HepG2 (cell line): ENCODE measurements around the gene PCYT2. TPM values are rescaled to one million over a fixed set of nuclear protein-coding genes. Genes with fewer than 3 reads are reported as not detected.

Experiments
- CCDC6 ChIP-seq: sonication (generic); formaldehyde crosslinking; IDR thresholded peaks from 2 replicates; pipeline ENCODE4 v1.8.1; 2022; ENCODE audit warnings: mild to moderate bottlenecking, missing genetic modification reagents, moderate library complexity
- EHMT2 ChIP-seq: fragments of 200-600 bp; sonication (generic); IDR thresholded peaks from 2 replicates; pipeline ENCODE4 v1.7.0; 2017; ENCODE audit warnings: antibody characterized with exemption, low read depth, low read length, borderline replicate concordance
- KDM3A ChIP-seq: IDR thresholded peaks from 2 replicates; pipeline ENCODE4 v1.6.1; 2018; ENCODE audit warnings: low read depth, missing compliant biosample characterization
- KLF13 ChIP-seq: sonication (generic); formaldehyde crosslinking; IDR thresholded peaks from 2 replicates; pipeline ENCODE4 v1.4.0; 2020; ENCODE audit warnings: mild to moderate bottlenecking, missing genetic modification reagents
- MXI1 ChIP-seq: IDR thresholded peaks from 3 replicates; pipeline ENCODE4 v1.6.1; 2012; ENCODE audit warnings: low read depth, low read length, inconsistent platforms, borderline replicate concordance
- NFYB ChIP-seq: sonication (generic); formaldehyde crosslinking; IDR thresholded peaks from 2 replicates; pipeline ENCODE4 v1.4.0; 2020; ENCODE audit warnings: missing genetic modification reagents
- PAWR ChIP-seq: sonication (generic); formaldehyde crosslinking; IDR thresholded peaks from 2 replicates; pipeline ENCODE4 v1.4.0; 2020; ENCODE audit warnings: missing genetic modification reagents, mild to moderate bottlenecking, borderline replicate concordance
- SSRP1 ChIP-seq: IDR thresholded peaks from 2 replicates; pipeline ENCODE4 v1.6.1; 2016; ENCODE audit warnings: control low read depth
- TAF15 ChIP-seq: fragments of 200-400 bp; formaldehyde crosslinking; IDR thresholded peaks from one replicate; pipeline ENCODE4 v1.6.1; 2018; ENCODE audit warnings: mild to moderate bottlenecking, low read depth, low read length; ENCODE audit not compliant: poor library complexity, severe bottlenecking
- ZBTB38 ChIP-seq: sonication (generic); formaldehyde crosslinking; IDR thresholded peaks from 2 replicates; pipeline ENCODE4 v1.5.1; 2020; ENCODE audit warnings: mild to moderate bottlenecking, missing genetic modification reagents
- ZNF101 ChIP-seq: sonication (generic); formaldehyde crosslinking; IDR thresholded peaks from 2 replicates; pipeline ENCODE4 v1.4.0; 2020; ENCODE audit warnings: mild to moderate bottlenecking, low read depth, missing genetic modification reagents, borderline replicate concordance
- ZNF550 ChIP-seq: sonication (generic); formaldehyde crosslinking; IDR thresholded peaks from 2 replicates; pipeline ENCODE4 v1.4.0; 2020; ENCODE audit warnings: mild to moderate bottlenecking, missing genetic modification reagents, borderline replicate concordance
- ZNF850 ChIP-seq: sonication (generic); formaldehyde crosslinking; conservative IDR thresholded peaks from 2 replicates; pipeline ENCODE4 v1.9.0; 2021; ENCODE audit warnings: mild to moderate bottlenecking, missing genetic modification reagents
- ZSCAN20 ChIP-seq: sonication (generic); formaldehyde crosslinking; IDR thresholded peaks from 2 replicates; pipeline ENCODE4 v1.4.0; 2020; ENCODE audit warnings: missing genetic modification reagents, mild to moderate bottlenecking, borderline replicate concordance
- polyA plus RNA-seq, 8 experiments: library from polyadenylated mRNA; depleted of rRNA in 3 of 8; stranded (reverse) in 7 of 8; unstranded in 1 of 8; fragments of >200 nt; fragmentation: Illumina TruSeq in 4 of 8; extraction: Trizol in 4 of 8; gene quantifications; 2 replicates each; pipeline versions ENCODE4 v1.2.1 to v1.2.3, GENCODE V29; 2011 to 2016; ENCODE audit warnings: low read depth in 4 of 8, missing spikeins in 1 of 8, mixed read lengths in 1 of 8; ENCODE audit not compliant: insufficient read depth in 1 of 8
- total RNA-seq, 5 experiments: library from RNA; depleted of rRNA; stranded (reverse); fragments of >200 nt; fragmentation: Illumina TruSeq; extraction: Trizol; gene quantifications; 2 replicates each; pipeline ENCODE4 v1.2.3, GENCODE V29; 2016; ENCODE audit warnings: low read depth in 1 of 5
- TF ChIP-seq, protein P1 (sequence below), 2 experiments: sonication (generic) in 1 of 2; formaldehyde crosslinking in 1 of 2; IDR thresholded peaks; 2 replicates each; pipeline versions ENCODE4 v1.4.0 to v1.6.1; 2018 to 2020; ENCODE audit warnings: missing genetic modification reagents in 2 of 2, borderline replicate concordance in 1 of 2, low read depth in 1 of 2, mild to moderate bottlenecking in 1 of 2, missing biosample characterization in 1 of 2
- TF ChIP-seq, protein P2 (sequence below): sonication (generic); formaldehyde crosslinking; IDR thresholded peaks from 2 replicates; pipeline ENCODE4 v1.4.0; 2020; ENCODE audit warnings: mild to moderate bottlenecking, missing genetic modification reagents
- TF ChIP-seq, protein P3 (sequence below): sonication (generic); formaldehyde crosslinking; conservative IDR thresholded peaks from 2 replicates; pipeline ENCODE4 v1.8.0; 2022; ENCODE audit warnings: mild to moderate bottlenecking, moderate library complexity, missing genetic modification reagents
- TF ChIP-seq, protein P4 (sequence below): sonication (generic); IDR thresholded peaks from 2 replicates; pipeline ENCODE4 v1.6.1; 2016; ENCODE audit warnings: low read depth, borderline replicate concordance
- TF ChIP-seq, protein P5 (sequence below): IDR thresholded peaks from 2 replicates; pipeline ENCODE4 v1.6.1; 2016; ENCODE audit warnings: missing genetic modification reagents, missing compliant biosample characterization

PCYT2 gene
- total and polyA plus RNA-seq, 2 of the 13 experiments (the other 11 are each of a cell fraction or from before 2014, with no cell fraction given), result 147 to 297 TPM

DNA sequence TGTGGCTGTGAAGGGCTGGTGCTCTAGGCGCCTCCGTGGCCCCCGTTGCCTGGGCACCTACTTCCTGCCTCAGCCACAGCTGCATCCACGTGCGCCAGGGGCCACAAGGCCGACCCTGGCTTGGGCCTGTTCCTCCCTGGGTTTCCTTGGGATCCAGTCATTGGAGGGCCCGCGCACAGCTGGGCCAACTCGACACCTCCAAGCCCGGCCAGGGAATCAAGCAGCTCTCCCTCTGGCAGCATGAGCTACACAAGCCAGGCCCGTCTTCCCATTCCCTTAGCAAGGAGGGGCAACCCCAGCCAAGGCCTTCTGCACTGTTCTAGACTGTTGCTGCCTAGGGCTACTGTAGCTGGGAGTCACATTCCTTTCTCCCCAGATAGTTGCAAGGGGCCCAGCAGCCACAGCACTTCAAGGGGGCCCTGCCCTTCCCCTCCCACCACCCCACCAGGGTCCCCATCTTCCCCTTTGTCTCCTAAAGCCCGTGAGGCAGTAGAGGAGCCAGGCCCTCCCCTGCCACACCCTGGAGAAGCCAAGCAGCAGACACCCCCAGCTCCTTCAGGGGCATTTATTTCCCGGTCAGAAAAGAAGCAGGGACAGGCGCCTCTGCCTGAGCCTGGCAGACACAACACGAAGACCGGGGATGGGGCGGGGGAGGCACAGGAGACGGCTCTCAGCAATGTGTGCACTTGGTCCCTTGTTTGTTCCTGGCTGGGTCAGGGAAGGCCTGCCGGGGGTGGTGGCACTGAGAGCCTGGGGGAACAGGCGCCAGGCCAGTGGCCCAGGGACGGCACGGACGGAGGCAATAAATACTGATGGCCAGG lies 43.8 kb downstream of the PCYT2 start (continued):
- peak; percentile 53; the same call in 1 of the 2 replicates for TF ChIP-seq ZSCAN20
- TF ChIP-seq MXI1, result no peak
- TF ChIP-seq KLF13 (CRISPR knock-in tag), result no peak
- peak; percentile 74; the same call in 1 of the 2 replicates for TF ChIP-seq ZNF850 (CRISPR knock-in tag)
- TF ChIP-seq KDM3A, result peak; percentile 16
- peak; percentile 99 for TF ChIP-seq TAF15
- peak; percentile 38; the same call in 1 of the 2 replicates for TF ChIP-seq CCDC6 (CRISPR knock-in tag)
- peak; percentile 98 for TF ChIP-seq ZBTB38 (CRISPR knock-in tag)
- TF ChIP-seq ZNF101 (CRISPR knock-in tag), result no peak
- TF ChIP-seq, protein P1, sequence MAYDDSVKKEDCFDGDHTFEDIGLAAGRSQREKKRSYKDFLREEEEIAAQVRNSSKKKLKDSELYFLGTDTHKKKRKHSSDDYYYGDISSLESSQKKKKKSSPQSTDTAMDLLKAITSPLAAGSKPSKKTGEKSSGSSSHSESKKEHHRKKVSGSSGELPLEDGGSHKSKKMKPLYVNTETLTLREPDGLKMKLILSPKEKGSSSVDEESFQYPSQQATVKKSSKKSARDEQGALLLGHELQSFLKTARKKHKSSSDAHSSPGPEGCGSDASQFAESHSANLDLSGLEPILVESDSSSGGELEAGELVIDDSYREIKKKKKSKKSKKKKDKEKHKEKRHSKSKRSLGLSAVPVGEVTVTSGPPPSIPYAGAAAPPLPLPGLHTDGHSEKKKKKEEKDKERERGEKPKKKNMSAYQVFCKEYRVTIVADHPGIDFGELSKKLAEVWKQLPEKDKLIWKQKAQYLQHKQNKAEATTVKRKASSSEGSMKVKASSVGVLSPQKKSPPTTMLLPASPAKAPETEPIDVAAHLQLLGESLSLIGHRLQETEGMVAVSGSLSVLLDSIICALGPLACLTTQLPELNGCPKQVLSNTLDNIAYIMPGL (CRISPR knock-in tag; IDR thresholded peaks at IDR 0.05; ENCODE audit: borderline replicate concordance in 1 of 2, low read depth in 1 of 2), result no peak; a peak in 2 of 4 replicates
- TF ChIP-seq NFYB (CRISPR knock-in tag), result no peak
- TF ChIP-seq, protein P2, sequence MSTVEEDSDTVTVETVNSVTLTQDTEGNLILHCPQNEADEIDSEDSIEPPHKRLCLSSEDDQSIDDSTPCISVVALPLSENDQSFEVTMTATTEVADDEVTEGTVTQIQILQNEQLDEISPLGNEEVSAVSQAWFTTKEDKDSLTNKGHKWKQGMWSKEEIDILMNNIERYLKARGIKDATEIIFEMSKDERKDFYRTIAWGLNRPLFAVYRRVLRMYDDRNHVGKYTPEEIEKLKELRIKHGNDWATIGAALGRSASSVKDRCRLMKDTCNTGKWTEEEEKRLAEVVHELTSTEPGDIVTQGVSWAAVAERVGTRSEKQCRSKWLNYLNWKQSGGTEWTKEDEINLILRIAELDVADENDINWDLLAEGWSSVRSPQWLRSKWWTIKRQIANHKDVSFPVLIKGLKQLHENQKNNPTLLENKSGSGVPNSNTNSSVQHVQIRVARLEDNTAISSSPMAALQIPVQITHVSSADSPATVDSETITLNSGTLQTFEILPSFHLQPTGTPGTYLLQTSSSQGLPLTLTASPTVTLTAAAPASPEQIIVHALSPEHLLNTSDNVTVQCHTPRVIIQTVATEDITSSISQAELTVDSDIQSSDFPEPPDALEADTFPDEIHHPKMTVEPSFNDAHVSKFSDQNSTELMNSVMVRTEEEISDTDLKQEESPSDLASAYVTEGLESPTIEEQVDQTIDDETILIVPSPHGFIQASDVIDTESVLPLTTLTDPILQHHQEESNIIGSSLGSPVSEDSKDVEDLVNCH, result peak; percentile 83; the same call in 1 of the 2 replicates
- 0 out of 2 replicates have a peak, but pooled peaks have one; percentile 65 for TF ChIP-seq PAWR (CRISPR knock-in tag)
- TF ChIP-seq, protein P3, sequence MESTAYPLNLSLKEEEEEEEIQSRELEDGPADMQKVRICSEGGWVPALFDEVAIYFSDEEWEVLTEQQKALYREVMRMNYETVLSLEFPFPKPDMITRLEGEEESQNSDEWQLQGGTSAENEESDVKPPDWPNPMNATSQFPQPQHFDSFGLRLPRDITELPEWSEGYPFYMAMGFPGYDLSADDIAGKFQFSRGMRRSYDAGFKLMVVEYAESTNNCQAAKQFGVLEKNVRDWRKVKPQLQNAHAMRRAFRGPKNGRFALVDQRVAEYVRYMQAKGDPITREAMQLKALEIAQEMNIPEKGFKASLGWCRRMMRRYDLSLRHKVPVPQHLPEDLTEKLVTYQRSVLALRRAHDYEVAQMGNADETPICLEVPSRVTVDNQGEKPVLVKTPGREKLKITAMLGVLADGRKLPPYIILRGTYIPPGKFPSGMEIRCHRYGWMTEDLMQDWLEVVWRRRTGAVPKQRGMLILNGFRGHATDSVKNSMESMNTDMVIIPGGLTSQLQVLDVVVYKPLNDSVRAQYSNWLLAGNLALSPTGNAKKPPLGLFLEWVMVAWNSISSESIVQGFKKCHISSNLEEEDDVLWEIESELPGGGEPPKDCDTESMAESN (CRISPR knock-in tag), result peak; percentile 67; the same call in 1 of the 2 replicates
- TF ChIP-seq, protein P4, sequence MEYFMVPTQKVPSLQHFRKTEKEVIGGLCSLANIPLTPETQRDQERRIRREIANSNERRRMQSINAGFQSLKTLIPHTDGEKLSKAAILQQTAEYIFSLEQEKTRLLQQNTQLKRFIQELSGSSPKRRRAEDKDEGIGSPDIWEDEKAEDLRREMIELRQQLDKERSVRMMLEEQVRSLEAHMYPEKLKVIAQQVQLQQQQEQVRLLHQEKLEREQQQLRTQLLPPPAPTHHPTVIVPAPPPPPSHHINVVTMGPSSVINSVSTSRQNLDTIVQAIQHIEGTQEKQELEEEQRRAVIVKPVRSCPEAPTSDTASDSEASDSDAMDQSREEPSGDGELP, result no peak
- TF ChIP-seq EHMT2, result no peak
- TF ChIP-seq SSRP1 (CRISPR knock-in tag), result peak; percentile 95
- TF ChIP-seq, protein P5, sequence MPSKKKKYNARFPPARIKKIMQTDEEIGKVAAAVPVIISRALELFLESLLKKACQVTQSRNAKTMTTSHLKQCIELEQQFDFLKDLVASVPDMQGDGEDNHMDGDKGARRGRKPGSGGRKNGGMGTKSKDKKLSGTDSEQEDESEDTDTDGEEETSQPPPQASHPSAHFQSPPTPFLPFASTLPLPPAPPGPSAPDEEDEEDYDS (CRISPR knock-in tag), result no peak
- TF ChIP-seq ZNF550 (CRISPR knock-in tag), result no peak
